ENCODE measurements around the gene CAPZA1. TPM values are rescaled to one million over a fixed set of nuclear protein-coding genes. Genes with fewer than 3 reads are reported as not detected.
"Not testable (repeated sequence)": the region's sequence is repeated elsewhere in the genome, so short reads cannot be mapped to it uniquely, and the experiment has no call there.

The CAPZA1 gene
- total and polyA plus RNA-seq, 2 donors (not counting 1 experiment from before 2014, with no cell fraction given): 201 to 262 TPM

- Histone ChIP-seq H3K36me3 (ENCODE audit: control insufficient read depth, insufficient read depth, low read length) (no peaks in the 10 kb centered on the region), H3K79me2 (ENCODE audit: control insufficient read depth, insufficient read depth, low read length) (peaks cover 79% of the 10 kb centered on the region), H3K9ac (ENCODE audit: insufficient read depth, low read length) (peak overlapping the region; percentile 96), H3K4me1 (ENCODE audit: control insufficient read depth, extremely low read depth, insufficient read depth, low read length) (peaks cover 3% of the 10 kb centered on the region), H2AFZ (ENCODE audit: low read length) (no peak overlapping the region), H4K20me1 (ENCODE audit: control insufficient read depth, extremely low read depth, insufficient read depth, low read length) (peaks cover 2% of the 10 kb centered on the region), H3K27me3 (ENCODE audit: control insufficient read depth, insufficient read depth, low read length) (no peaks in the 10 kb centered on the region), H3K4me3 (replicated peaks in 1 of 4; ENCODE audit: control extremely low read depth in 1 of 4, insufficient read depth in 1 of 4, low read depth in 3 of 4, low read length in 4 of 4) (peak overlapping the region; percentile 79 to 97 (median 91)), H3K9me3 (ENCODE audit: control insufficient read depth, insufficient read depth, low read depth, low read length) (no peaks in the 10 kb centered on the region), H3K27ac (ENCODE audit: insufficient read depth, low read length) (peak overlapping the region; percentile 99), H3K4me2 (ENCODE audit: extremely low read depth, insufficient read depth, low read length) (peak overlapping the region; percentile 96)
- no peak for DNase-seq (ENCODE audit: low read depth in 2 of 2)
- TF ChIP-seq EZH2 (IDR thresholded peaks at IDR 0.05; ENCODE audit: low read length, missing control alignments): no peak
- no peak for TF ChIP-seq CTCF (conservative IDR thresholded peaks at IDR 0.05 in 1 of 2, IDR thresholded peaks at IDR 0.05 in 1 of 2; ENCODE audit: low read depth in 1 of 2, low read length in 2 of 2)
Measured at GRCh38 chr1:112620377-112620695, 704 bp downstream of the CAPZA1 start.

- H3K79me2 ChIP-seq (ENCODE audit: control insufficient read depth, insufficient read depth, low read length): peaks cover 94% of the 10 kb centered on the region
- H2AFZ ChIP-seq (ENCODE audit: low read length); H3K27me3 ChIP-seq (ENCODE audit: control insufficient read depth, insufficient read depth, low read length); DNase-seq (ENCODE audit: low read depth in 2 of 2); H3K9ac ChIP-seq (ENCODE audit: insufficient read depth, low read length); H3K27ac ChIP-seq (ENCODE audit: insufficient read depth, low read length); H3K4me2 ChIP-seq (ENCODE audit: extremely low read depth, insufficient read depth, low read length); H3K9me3 ChIP-seq (ENCODE audit: control insufficient read depth, insufficient read depth, low read depth, low read length); H3K4me3 ChIP-seq (replicated peaks in 1 of 4; ENCODE audit: control extremely low read depth in 1 of 4, insufficient read depth in 1 of 4, low read depth in 3 of 4, low read length in 4 of 4); H3K4me1 ChIP-seq (ENCODE audit: control insufficient read depth, extremely low read depth, insufficient read depth, low read length); H4K20me1 ChIP-seq (ENCODE audit: control insufficient read depth, extremely low read depth, insufficient read depth, low read length); H3K36me3 ChIP-seq (ENCODE audit: control insufficient read depth, insufficient read depth, low read length): not testable (repeated sequence)
Measured at GRCh38 chr1:112624493-112624892, 4.9 kb downstream of the CAPZA1 start.

- TF ChIP-seq CTCF (conservative IDR thresholded peaks at IDR 0.05 in 1 of 2, IDR thresholded peaks at IDR 0.05 in 1 of 2; ENCODE audit: low read depth in 1 of 2, low read length in 2 of 2) (no peak), EZH2 (IDR thresholded peaks at IDR 0.05; ENCODE audit: low read length, missing control alignments) (no peak)
- Histone ChIP-seq H3K4me3 (replicated peaks in 1 of 4; ENCODE audit: control extremely low read depth in 1 of 4, insufficient read depth in 1 of 4, low read depth in 3 of 4, low read length in 4 of 4) (no peak overlapping the region), H3K4me2 (ENCODE audit: extremely low read depth, insufficient read depth, low read length) (no peak overlapping the region), H3K27ac (ENCODE audit: insufficient read depth, low read length) (no peak overlapping the region), H3K9me3 (ENCODE audit: control insufficient read depth, insufficient read depth, low read depth, low read length) (no peaks in the 10 kb centered on the region), H3K4me1 (ENCODE audit: control insufficient read depth, extremely low read depth, insufficient read depth, low read length) (peaks cover 2% of the 10 kb centered on the region), H3K27me3 (ENCODE audit: control insufficient read depth, insufficient read depth, low read length) (no peaks in the 10 kb centered on the region), H3K79me2 (ENCODE audit: control insufficient read depth, insufficient read depth, low read length) (peaks cover 95% of the 10 kb centered on the region), H2AFZ (ENCODE audit: low read length) (no peak overlapping the region), H3K9ac (ENCODE audit: insufficient read depth, low read length) (no peak overlapping the region), H3K36me3 (ENCODE audit: control insufficient read depth, insufficient read depth, low read length) (peaks cover 2% of the 10 kb centered on the region), H4K20me1 (ENCODE audit: control insufficient read depth, extremely low read depth, insufficient read depth, low read length) (peaks cover 4% of the 10 kb centered on the region)
- DNase-seq (ENCODE audit: low read depth in 2 of 2): peak in 1 of 2 donors; percentile 50
Measured at GRCh38 chr1:112625696-112626095, 6.1 kb downstream of the CAPZA1 start.
